GM21447 (cell line): ENCODE data around the gene AKAP8L.

Experiments used
- ATAC-seq: cut with Tn5 transposase; IDR thresholded peaks from one replicate; pipeline ENCODE4 v1.9.1; 2021; ENCODE audit not compliant: unreplicated experiment

The AKAP8L gene

GRCh38 chr19:15449620-15450527, 31.1 kb upstream of the AKAP8L start, which contains the start of gene WIZ:
Gene WIZ (minus strand): TSS chr19:15449956. CDS start chr19:15448307, 1,649 bp downstream.
- no peak for ATAC-seq

DNA sequence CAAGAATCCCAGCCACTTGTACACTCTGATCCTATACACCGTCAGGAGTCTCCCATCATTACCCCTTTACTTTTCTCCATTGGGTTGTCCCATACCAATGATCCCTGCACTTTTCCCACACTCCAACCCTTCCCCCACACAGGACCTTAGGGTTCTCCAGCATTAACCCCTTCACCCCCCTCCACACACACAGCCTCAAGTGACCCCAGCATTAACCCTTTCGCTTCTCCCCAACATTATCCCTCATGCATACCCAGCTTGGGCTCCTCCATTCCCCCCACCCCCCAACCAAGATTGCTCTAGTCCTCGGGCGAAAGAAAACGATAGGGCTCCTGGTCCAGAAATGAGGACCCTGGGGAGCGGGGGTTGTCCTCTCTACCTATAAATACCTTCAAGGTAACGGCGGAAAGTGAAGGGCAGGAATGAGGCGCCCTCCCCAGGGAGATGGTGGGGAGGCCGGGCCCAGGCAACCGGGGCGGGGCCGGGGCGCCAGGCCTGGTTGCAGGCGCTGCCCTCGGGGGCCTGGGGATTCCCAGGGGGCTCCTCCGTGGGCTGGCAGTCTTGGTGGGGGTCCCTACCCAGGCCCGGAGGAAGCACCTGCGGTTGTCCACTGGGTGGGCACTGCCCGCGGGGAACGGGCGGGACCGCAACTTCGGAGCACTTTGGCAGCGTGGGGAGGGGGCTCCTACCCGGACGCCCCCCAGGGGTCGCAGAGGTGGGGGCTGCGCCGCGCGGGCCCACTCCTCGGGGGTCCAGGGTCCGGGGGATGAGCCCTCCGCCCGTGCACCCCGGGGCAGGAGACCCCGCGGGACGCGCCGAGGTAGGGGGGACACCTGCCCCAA, 30.2 kb upstream of the AKAP8L start:
- ATAC-seq = no peak

DNA sequence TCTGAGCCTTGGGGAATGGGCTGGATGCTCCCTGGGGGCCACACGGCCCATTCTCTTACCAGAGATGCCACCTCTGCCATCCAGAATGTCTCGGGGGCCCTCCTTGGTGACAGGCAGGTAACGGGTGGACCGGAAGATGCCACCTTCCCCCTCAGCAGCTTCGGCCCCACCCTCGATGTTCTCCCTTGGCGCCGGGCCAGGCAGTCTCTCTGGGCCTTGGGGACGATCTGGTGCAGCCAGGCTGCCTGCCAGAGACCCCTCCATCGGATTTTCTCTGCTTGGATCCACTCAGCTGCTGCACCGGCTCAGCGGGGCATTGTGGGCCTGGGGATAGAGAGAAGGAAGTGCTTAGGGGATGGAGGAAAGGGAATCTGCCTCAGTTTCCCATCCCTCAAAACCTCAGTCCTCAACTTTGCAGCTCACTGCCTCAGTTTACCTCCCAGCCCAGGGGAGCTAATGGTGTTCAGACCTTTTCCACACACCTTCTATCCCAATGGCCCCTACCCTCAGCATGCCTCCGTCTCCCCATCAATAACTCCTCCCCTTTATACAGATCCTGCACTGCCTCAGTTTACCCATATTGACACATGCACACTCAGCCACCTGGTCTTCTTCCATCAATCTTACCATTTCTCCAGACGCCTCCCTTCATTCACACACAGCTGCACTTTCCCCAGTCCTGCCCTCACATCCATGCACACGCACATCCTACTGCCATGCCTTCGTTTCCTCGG, 29.4 kb upstream of the AKAP8L start:
- ATAC-seq = no peak

DNA sequence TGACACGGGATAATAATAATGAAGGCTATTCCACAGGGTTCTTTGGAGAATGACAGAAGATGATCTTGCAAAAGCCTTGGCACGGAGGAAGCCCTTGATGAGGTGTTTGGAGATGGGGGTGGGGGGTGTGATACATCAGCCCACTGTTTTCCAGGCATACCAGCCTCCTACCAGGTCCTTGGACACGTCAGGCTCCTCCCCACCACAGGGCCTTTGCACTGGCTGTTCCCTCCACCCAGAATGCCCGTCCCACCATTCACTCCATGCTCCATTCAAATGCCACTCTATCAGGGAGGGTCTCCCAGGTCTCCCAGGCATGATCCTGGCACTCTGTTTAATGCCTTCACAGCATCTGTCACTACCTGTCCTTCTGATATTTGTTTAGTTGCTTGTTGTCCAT, 28.3 kb upstream of the AKAP8L start:
- no peak for ATAC-seq

DNA sequence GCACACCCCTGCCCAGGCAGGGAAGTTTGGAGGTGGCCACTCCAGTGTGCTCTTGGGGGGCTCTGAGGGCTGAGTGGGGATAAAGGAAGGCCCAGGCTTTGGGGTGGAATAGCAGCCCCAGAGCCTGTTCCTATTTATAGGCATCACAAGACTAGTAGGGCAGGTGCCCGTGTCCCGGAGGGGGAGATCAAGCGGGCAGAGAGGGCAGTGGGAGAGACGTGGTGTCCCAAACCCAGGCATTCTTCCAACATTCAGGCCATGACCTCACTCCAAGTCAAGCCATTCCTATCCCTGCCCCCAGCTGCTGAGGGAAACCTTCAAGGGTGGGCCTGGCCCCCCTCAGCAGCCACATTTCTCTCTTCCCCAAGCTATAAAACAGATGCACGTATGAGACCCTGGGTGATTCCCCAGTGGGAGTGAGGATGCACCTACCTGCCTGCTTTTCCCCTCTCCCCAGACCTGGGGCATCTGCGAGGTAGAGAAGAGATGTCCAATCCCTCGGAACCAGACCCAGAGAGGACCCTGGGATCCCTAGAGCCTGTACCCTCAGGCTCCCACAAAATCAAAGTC, 27.1 kb upstream of the AKAP8L start:
- ATAC-seq = no peak

- ATAC-seq = no peak
Observed at GRCh38 chr19:15445227-15445605, 26.4 kb upstream of the AKAP8L start.

DNA sequence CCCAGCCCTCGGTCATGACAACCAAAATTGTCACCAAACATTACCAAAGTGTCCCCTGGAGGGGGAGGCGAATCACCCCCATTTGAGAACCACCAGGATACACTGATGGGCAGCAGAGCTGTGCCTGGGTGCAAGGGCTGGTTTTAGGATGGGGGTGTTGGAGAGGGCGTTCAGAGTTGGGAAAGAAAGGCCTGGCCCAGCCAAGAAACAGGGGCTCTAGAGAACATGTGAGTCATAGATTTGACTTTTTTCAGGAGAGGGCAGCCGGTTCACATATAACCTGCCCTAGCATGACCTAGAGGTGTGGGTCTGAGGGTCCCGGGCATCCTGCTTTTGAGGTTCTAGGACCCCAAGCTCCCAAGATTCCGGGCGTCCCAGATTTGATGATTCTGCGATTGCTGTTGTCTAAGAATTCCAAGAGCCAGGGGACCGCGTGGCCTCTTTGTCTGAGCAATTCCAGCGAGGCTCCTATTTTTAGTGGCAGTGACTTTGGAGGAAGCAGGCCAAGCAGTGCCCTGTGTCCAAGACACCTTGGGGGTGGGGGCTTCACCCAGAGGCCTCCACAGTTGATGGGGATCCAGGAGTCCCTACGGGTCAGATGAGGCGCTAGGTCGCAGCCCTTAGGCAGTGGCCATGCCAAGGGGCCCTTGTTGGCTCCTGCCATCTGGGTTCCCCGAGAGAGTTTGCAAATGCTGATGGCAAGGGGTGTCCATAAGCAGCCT, 25.9 kb upstream of the AKAP8L start:
- ATAC-seq = no peak

DNA sequence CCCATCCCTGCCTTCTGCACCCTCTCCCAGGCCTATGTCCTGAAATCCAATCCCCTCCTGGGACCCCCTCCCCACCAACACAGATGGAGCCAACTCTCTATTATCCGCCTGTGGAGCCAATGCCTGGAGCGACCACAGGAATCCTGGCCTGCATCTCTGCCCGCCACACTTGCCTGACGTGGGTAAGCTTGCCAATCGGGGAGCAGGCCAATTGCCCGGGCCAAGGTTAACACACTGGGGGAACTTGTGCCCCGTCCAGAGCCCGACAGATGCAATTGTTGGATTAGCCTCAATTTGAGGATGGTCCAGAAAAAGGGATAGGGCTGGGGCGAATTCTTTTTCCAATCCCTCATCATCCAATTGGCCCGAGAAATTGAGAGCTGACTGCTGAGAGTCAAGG, 25.1 kb upstream of the AKAP8L start:
- no peak for ATAC-seq

DNA sequence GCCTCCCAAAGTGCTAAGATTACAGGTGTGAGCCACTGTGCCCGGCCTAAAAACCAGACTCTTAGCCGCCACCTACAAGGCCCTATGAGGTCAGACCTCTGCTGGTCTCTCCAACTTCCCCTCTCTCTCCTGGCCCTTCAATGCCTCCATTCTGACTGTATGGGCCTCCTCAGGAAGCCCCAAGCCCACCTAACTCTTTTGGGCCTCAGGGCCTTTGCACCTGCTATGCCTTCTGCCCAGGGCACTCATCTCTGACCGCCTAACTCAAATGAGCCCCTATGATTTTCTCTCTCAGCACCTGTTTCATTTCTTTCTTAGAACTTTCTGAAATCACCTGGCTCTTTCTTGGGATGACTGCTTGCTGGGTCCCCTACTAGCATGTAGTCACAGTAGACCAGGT, 24.5 kb upstream of the AKAP8L start:
- no peak for ATAC-seq

- no peak for ATAC-seq
Observed at GRCh38 chr19:15442142-15442920, 23.5 kb upstream of the AKAP8L start.

DNA sequence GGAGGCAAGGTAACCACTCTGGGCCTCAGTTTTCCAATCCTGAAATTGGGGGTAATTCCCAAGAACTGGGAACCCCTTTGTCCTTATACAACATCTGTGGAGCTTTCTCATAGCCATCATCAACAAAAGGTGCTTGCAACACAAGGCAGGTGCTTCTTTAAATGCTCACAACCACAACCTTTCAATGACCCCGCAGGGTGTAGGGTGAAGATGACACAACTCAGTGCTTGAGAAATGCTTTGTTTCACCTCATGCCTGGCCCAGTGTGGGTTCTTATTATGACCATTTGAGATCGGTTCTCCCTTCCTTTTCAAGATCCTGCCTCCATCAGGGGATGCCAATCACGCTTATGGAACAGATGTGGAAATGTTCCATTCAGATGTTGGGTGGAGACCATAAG, 22.5 kb upstream of the AKAP8L start:
- ATAC-seq = no peak

- no peak for ATAC-seq
Observed at GRCh38 chr19:15439821-15440641, 21.2 kb upstream of the AKAP8L start.

GRCh38 chr19:15439078-15439799, 20.5 kb upstream of the AKAP8L start:
- ATAC-seq = no peak

DNA sequence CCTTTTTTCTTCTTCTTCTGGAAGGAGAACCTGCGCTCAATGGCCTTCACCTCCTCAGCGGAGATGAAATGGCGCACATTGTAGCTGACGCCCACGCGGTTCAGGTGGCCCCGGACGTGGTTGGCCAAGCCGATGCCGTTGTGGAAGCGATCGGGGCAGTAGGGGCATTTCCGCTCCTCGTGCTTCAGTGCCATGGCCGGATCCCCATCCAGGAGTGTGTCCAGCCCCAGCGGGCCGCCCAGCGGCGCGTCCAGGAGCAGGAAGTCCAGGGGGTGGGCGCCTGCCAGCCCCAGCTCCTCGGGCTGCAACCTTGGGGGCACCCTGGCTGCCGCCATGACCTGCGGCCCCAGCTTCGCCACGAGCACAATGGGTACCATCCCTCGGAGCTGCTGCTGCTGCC, 19.8 kb upstream of the AKAP8L start:
- no peak for ATAC-seq

GRCh38 chr19:15438124-15438496, 19.3 kb upstream of the AKAP8L start:
- ATAC-seq = no peak

GRCh38 chr19:15437355-15438123, 18.8 kb upstream of the AKAP8L start:
- ATAC-seq = no peak

GRCh38 chr19:15436826-15437110, 18.0 kb upstream of the AKAP8L start:
- no peak for ATAC-seq
